ENCODE results near the gene MAPK13.

- TF ChIP-seq CTCF (IDR thresholded peaks at IDR 0.05; ENCODE audit: poor library complexity, severe bottlenecking) (no peak), MXI1 (conservative IDR thresholded peaks at IDR 0.05; ENCODE audit: poor library complexity, severe bottlenecking) (no peak), EZH2 (IDR thresholded peaks at IDR 0.05; ENCODE audit: borderline replicate concordance, insufficient read depth, low read length, poor library complexity, severe bottlenecking) (no peak)
These were observed 2.8 kb upstream of the MAPK13 start for GRCh38 chr6:36127462-36128016.
